GM20000 (cell line): ENCODE data around the gene PTPN14.
"Not testable (repeated sequence)": the region's sequence is repeated elsewhere in the genome, so short reads cannot be mapped to it uniquely, and the experiment has no call there.

Source experiments
- DNase-seq: peaks from one replicate; pipeline ENCODE4 v3.0.0; 2012; ENCODE audit warnings: low spot score
- CTCF ChIP-seq: IDR thresholded peaks from 2 replicates; pipeline ENCODE4 v1.5.1; 2012; ENCODE audit warnings: mild to moderate bottlenecking, control low read depth; ENCODE audit errors: extremely low read depth, missing control alignments

The PTPN14 gene

GRCh38 chr1:214584805-214585766, 33.7 kb upstream of the PTPN14 start:
- DNase-seq: peak; percentile 24

DNA sequence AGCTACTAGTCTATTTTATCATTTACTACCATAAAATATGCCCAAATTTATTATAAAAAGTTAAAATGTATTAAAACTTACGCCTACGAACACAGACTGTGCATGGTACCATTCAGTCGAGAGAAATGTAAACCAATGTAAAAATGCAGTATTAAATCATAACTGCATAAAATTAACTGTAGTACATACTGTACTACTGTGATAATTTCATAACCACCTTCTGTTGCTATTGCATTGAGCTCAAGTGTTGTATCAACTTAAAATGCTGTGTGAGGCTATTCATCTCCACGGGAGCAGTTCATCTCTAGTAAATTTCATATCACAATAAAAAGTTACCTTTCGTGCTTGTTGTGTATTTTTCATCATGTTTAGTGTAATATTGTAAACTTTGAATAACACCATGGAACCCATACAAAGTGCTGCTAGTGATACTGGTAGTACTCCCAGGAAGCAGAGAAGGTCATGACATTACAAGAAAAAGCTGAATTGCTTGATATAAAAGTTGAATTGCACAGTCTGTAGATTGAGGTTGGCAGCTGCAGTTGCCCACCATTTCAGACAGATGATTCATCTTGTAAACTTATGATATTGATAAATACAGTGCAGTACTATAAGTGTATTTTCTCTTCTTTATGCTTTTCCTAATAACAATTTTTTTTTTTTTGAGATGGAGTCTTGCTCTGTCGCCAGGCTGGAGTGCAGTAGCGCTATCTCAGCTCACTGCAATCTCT, 32.6 kb upstream of the PTPN14 start:
- no peak for TF ChIP-seq CTCF

More at GRCh38 chr1:214584805-214585766, 33.7 kb upstream of the PTPN14 start:
- peak; percentile 48 for TF ChIP-seq CTCF

DNA sequence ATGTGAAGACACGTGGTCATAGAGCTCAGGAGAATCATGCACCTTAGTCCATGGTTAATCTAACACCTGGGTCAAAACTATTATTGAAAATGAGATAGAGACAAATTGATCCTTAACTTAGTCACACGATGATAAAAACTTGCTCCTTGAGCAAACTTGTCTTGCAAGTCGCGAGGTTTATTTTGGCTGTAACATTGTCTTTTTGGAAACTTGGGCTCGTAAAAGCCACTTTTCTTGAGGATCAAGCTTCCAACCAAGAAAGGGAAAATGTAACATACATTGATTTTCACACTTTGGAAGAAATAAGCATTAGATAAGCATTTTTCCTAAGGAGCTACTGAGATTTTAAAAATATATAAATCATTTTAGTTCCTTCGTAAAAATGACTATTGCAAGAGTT, 31.7 kb upstream of the PTPN14 start:
- no peak for DNase-seq
- TF ChIP-seq CTCF: no peak

More for the DNA sequence above, 32.6 kb upstream of the PTPN14 start:
- no peak for DNase-seq

- DNase-seq: no peak
- TF ChIP-seq CTCF: no peak
Observed at GRCh38 chr1:214582289-214582891, 31.0 kb upstream of the PTPN14 start.

GRCh38 chr1:214581785-214582184, 30.4 kb upstream of the PTPN14 start:
- no peak for DNase-seq
- TF ChIP-seq CTCF: no peak

- no peak for DNase-seq
- TF ChIP-seq CTCF: no peak
Observed at GRCh38 chr1:214579183-214579582, 27.8 kb upstream of the PTPN14 start.

- not testable (repeated sequence) for DNase-seq
Observed at GRCh38 chr1:214576120-214576519, 24.7 kb upstream of the PTPN14 start.
